Erythroblast (primary cell): ENCODE data around the gene PRKAR1B.

ENCODE experiments used
- GATA1 ChIP-seq: IDR thresholded peaks from 2 replicates; pipeline ENCODE4 v1.6.1; 2011; ENCODE audit warnings: low read depth, mild to moderate bottlenecking, control low read depth, low read length, moderate library complexity
- POLR2A ChIP-seq: IDR thresholded peaks from 2 replicates; pipeline ENCODE4 v1.6.1; 2011; ENCODE audit warnings: mild to moderate bottlenecking, low read length

- no peak for TF ChIP-seq POLR2A
- no peak for TF ChIP-seq GATA1
Measured at GRCh38 chr7:507623-508300, 219.3 kb downstream of the PRKAR1B start.
